IPS DF 19.7 (cell line): ENCODE measurements around the gene ABCF3.
"Not testable (repeated sequence)": the region's sequence is repeated elsewhere in the genome, so short reads cannot be mapped to it uniquely, and the experiment has no call there.

Experiments
- DNase-seq: peaks from one replicate; pipeline ENCODE4 v3.0.0-alpha.2; 2013; ENCODE audit warnings: low read depth, low spot score

Gene ABCF3, protein sequence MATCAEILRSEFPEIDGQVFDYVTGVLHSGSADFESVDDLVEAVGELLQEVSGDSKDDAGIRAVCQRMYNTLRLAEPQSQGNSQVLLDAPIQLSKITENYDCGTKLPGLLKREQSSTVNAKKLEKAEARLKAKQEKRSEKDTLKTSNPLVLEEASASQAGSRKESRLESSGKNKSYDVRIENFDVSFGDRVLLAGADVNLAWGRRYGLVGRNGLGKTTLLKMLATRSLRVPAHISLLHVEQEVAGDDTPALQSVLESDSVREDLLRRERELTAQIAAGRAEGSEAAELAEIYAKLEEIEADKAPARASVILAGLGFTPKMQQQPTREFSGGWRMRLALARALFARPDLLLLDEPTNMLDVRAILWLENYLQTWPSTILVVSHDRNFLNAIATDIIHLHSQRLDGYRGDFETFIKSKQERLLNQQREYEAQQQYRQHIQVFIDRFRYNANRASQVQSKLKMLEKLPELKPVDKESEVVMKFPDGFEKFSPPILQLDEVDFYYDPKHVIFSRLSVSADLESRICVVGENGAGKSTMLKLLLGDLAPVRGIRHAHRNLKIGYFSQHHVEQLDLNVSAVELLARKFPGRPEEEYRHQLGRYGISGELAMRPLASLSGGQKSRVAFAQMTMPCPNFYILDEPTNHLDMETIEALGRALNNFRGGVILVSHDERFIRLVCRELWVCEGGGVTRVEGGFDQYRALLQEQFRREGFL

DNA sequence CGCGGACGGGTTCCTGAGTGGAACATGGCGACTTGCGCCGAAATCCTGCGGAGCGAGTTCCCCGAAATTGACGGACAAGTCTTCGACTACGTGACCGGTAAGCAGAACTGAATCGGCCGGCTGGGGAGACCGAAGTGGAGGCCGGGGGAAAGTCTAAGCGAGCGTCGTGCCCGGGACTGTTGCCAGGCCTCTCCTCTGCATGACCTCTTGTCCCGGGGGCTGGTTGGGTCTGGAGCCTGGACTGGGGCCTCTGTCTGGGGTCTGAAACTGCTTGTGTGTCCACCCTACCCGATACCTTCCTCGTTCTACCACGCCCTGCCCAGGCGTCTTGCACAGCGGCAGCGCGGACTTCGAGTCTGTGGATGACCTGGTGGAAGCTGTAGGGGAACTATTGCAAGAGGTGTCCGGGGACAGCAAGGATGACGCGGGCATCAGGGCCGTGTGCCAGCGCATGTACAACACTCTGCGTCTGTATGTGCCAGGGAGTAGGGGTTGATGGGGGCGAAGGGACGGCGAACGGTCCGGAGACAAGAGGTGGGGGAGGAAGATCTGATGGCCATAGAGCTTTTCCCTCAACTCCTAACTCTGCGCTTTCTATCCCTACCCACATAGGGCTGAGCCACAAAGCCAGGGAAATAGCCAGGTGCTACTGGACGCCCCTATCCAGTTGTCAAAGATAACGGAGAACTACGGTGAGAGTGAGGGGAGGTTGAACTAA is at the start of gene ABCF3:
ABCF3 (plus strand) TSS at position 16 of the 718 bp plus-strand sequence; CDS start at position 25, 9 bp downstream.
- DNase-seq = no peak

DNA sequence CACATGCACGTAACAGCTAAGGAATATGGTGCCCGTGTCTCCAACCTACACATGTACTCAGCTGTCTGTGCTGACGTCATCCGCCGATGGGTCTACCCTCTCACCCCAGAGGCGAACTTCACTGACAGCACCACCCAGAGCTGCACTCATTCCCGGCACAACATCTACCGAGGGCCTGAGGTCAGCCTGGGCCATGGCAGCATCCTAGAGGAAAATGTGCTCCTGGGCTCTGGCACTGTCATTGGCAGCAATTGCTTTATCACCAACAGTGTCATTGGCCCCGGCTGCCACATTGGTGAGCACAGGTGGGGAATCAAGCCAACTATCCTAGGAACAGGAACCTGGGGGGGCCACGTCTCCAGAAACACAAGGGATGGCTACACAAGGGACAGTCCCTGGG is 45.6 kb upstream of the ABCF3 start:
- no peak for DNase-seq

DNA sequence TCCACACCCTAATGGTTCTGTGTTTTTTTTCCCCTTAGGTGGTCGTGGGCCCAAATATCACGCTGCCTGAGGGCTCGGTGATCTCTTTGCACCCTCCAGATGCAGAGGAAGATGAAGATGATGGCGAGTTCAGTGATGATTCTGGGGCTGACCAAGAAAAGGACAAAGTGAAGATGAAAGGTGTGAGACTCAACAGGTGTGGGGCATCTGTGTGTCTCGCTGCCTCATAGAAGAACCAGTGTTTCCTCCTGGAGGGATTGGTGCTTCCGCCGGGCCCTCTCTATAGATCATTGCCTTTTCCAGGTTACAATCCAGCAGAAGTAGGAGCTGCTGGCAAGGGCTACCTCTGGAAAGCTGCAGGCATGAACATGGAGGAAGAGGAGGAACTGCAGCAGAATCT is 43.8 kb upstream of the ABCF3 start:
- DNase-seq = no peak

DNA sequence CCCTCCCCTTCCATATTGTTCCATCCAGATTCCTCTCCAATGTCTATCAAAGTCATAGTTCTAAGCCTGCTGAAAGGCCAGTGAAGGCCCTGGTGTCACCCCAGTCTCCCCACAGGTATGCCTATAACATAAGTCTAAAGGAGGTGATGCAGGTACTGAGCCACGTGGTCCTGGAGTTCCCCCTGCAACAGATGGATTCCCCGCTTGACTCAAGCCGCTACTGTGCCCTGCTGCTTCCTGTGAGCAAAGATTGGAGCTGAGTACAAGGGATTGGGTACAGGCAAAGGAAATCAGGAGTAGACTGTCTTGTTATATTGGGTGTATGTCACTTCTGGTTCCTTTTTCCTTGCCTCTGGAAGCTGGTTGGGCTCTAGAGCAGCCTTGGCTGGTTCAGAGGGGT is 42.7 kb upstream of the ABCF3 start:
- no peak for DNase-seq

DNA sequence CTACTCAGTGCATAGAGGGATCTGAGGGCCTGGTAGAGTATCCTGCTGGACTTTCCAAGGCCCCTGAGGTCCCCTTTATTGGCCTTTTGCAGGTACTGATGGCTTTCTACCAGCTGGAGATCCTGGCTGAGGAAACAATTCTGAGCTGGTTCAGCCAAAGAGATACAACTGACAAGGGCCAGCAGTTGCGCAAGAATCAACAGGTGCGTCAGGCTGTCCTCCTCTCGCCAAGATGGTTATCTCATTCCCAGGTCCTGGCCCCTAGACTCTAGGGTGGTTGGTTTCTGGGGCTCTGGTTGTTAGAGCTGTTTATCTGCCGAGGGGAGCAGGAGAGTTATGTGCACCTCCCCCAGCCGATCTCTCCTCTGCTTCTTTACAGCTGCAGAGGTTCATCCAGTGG is 41.5 kb upstream of the ABCF3 start:
- no peak for DNase-seq

DNA sequence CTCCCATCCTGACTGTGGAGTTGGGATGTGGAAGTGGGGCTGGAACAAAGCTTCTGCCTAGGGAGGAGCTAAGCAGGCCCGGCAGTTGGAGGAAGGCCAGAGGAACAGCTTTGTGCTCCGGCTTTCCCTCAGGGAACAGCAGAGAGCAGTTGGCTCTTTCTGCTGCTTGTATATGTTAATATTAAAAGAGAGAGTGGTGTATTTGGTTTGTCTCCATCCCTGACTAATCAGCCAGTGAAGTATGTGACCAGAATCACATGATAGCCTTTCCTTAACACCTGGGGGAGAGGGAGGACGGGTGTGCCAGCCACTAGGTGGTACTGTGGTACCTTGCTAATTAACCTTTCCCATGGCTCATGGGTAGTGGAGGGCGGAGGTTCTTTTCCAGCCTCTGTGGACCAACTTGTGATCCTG is 40.9 kb upstream of the ABCF3 start:
- no peak for DNase-seq

DNA sequence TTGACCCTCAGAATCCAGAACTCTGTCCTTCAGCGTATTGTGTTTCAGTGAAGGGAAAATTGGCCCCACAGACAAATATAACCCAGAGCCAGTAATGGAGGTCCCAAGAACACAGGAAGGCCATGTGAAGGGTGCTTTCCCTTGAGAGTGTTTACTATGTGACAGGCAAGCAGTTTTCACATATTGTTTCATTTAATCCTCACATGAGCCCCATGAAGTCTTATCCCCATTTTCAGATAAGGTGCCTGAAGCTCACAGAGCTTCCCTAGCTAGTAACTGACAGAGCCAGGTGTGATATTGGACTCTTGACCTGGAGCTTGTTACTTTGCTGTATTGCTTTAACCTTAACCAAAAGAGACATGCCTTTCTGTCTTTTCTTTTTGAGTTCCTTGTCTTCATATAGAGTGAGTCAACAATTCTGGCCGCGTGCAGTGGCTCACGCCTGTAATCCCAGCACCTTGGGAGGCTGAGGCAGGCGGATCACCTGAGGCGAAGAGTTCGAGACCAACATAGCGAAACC is 40.2 kb upstream of the ABCF3 start:
- no peak for DNase-seq

DNA sequence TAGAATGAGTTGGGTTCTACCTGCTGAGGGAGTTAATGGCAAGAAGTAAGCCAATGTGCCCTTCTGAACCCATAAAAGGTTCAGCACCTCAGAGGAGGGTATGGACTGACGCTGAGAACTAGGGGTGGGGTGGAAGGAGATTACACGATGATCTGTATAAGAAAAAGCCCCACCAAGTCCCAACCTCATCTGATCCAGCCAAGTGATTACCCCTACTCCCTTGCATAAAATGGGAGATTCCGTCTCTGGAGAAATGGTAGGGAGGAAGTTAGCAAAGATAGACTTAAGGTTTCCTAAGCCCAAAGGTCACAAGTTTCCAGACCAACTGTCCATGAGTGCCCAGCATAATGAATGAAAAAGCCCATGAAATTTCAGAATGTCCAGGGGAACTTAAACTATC is 37.9 kb upstream of the ABCF3 start:
- no peak for DNase-seq

DNA sequence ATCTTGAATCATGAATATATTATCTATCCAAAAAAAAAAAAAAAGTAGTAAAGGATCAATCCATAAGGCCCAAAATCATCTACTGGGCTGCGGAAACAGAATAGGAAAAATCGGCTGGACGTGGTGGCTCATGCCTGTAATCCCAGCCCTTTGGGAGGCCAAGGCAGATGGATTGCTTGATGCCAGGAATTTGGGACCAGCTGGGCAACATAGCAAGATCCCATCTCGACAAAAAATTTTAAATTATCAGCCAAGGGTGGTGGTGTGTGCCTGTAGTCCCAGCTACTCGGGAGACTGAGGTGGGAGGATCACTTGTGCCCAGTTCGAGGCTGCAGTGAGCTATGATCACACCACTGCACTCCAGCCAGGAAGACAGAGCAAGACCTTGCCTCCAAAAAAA is 36.9 kb upstream of the ABCF3 start:
- DNase-seq = no peak

DNA sequence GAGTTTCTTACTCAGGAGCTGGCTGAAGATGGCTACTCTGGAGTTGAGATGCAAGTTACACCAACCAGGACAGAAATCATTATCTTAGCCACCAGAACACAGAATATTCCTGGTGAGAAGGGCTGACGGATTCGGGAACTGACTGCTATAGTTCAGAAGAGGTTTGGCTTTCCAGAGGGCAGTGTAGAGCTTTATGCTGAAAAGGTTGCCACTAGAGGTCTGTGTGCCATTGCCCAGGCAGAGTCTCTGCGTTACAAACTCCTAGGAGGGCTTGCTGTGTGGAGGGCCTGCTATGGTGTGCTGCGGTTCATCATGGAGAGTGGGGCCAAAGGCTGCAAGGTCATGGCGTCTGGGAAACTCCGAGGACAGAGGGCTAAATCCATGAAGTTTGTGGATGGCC is 36.2 kb upstream of the ABCF3 start:
- DNase-seq = not testable (repeated sequence)

DNA sequence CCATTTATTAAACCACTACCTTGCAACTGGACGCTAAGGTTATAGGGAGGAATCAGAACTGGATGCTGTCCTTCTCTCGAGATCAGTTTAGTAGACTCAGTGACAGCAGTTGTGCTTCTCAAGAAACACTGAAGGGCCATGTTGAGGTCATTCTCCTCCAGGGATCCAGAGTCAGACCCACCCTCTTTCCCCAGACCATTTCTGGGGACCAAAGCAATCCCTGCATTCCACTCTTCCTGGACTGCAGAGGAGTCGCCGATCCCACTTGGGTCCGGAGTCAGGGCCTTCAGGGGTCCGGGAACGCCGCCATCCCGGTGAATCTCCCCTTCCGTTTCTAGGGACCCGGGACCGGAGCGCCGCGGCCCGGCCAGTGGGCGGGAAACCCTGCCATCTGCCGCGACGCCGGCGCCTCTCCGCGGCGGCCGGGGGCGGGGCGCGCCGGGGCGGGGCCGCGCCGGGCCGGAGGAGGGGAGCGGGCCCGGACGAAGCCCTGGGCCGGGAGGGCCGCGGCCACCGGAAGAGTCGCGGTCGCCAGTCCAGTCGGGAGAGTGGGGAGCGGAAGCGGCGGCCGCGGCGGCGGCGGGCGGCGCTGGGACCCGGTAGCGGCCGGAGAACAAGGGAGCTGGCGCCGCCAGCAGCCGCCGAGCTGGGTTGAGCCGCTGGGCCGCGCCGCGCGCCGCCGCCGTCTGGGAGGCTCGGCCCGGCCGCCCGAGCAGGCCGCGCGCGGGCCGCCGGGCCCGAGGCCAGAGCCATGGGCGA is 30.9 kb upstream of the ABCF3 start, which contains the start of gene DVL3:
DVL3 (plus strand) TSS at position 493 of the 759 bp plus-strand sequence; CDS start at position 752, 259 bp downstream.
- no peak for DNase-seq

DNA sequence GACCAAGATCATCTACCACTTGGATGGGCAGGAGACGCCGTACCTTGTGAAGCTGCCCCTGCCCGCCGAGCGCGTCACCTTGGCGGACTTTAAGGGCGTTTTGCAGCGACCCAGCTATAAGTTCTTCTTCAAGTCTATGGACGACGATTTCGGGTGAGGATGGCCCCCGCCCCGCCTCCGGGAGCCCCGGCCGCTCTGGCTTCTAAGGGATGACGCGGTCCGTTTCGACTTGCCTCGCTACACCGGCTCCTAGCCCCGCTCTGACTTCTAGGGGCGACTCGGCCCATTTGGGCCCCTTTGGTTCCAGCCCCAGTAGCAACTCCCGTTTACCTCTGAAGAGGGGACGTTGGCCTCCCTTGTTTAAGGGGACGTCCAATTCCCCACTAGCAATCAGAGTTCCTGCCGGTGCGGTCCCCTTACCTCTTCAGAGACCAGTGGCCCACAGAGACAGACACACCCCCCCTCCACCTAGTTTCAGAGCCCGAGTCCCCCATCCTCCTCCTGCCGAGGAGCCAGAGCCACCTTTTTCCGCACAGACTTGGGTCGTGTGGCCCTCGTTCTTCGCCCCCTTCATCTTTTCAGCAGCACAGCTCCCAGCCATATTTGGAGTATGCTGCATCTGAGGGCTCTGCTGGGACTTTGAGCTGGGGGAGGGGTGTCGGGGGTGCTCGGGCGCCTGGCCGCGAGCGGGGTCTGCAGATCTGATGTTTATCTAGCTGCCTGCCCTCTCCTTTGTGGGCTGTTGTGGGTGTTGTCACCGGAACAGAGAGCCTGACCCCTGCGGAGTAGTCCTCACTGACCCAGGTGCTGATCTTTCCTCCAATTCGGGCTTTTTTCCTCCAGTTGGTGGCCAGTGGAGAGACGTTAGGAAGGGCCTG is 30.1 kb upstream of the ABCF3 start:
- no peak for DNase-seq

DNA sequence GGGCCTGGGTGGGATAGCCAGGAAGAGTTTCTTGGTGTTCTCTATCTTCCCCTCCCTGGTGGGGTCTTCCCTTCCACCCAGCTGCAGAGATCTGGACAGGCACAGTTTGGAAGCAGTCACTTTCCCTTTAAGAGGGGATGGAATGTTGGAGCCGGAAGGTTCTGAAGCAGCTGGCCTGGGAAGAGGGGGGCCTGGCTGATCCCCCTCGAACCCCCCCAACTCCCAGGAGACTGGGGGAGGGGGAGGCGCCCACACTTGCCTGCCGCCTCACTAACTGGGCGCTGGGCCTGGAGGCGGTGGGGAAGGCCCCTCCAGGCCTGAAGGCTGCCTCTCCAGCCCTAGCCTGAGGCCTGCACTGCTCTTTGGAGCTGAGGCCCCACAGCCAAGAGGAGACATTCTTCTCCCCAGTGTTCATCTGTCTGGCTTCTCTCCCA is 29.5 kb upstream of the ABCF3 start:
- no peak for DNase-seq

DNA sequence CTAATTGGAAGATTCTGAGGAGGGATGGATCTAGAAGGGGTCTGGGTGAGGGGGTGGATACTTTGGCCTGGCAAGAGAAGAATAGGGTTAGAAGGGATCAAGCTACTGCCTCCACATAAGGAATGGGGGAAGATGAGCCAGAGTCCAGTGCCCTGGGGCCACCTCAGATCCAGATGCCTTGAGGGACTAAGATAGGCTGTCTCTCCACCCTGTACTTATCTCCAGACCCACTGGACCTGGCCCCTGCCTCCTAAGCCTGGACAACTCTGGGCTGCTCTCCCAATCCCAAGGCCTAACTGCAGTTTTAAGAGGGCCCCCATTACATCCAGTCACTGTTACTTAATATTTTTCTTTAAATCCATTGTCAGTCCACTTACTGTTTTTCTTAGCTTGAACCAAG is 28.8 kb upstream of the ABCF3 start:
- DNase-seq = no peak

DNA sequence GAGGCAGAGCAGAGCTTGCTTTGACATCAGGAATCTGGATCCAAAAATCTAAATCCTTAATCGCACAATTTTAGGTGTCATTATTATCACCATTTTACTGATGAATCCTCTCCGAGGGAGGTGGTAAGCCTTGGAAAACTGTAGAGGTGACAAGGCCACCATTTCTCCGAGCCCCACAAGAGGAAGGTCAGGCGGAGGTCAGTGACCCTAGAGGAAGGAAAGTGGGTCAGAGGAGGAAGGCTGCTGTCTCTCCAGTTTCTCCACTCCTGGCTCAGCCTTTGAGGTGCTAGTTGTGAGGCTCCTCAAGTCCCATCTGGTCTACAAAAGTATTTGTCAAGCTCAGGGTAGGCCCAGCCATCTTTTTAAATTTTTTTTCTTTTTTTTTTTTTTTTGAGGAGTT is 27.6 kb upstream of the ABCF3 start:
- DNase-seq = no peak

DNA sequence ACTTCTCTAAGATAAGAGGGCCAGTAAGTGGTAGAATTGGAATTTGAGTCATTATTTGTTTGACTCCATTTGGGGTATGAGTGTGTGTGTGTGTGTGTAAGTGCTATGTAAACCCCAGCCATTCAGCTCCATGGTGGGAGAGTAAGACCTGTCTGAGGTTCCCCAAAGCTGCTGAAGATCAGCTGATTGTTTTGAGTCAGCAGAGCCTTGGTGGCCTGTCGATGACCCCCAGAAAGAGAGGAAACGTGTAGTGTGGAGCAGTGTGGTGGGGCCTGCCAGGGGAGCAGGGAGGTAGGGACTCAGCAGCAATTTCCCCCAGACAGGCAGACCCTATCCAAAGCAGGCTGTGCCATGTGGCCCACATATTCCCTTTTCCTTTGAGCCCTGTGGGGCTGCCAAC is 25.5 kb upstream of the ABCF3 start:
- DNase-seq = no peak

DNA sequence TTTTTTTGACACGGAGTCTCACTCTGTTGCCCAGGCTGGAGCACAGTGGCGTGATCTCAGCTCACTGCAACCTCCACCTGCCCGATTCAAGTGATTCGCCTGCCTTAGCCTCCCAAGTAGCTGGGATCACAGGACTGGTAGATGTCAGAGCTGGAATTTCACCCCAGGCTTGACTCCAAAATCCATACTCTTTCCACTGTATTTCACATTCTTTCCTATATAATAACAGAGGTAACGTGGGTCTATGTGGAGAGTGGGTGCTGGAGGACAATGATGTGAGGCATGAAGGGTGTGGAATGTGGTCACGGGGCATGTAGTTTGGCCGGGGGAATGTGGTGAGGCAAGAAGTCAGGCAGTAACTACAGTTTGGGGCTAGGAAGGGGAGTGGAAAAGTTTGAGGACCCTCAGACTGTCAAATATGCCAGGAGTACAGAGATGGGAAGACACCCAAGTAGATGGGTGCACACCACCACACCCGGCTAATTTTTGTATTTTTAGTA is 23.4 kb upstream of the ABCF3 start:
- not testable (repeated sequence) for DNase-seq

DNA sequence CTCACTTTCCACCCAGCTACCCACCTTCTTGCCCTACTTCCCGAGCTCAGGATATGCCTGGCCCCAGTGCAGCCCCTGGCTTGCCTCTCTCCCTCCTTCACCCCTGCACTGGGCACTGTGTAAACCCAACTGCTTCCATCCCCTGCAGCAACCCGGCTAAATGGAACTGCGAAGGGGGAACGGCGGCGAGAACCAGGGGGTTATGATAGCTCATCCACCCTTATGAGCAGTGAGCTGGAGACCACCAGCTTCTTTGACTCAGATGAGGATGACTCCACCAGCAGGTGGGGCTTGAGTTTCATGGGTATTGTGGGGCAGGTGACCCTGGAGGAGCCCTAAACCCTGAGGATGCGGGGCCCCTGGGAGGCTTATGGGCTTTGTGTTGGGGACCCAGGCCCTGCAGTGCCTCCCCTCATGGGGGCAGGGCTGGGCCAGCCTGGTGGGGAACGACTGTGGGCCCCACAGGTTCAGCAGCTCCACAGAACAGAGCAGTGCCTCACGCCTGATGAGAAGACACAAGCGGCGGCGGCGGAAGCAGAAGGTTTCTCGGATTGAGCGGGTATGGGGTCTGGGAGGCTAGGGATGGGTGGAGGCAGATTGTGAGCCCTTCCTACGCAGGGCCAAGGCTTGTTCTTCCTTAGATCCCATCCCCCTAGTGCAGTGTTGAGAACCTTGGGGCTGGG is 21.2 kb upstream of the ABCF3 start:
- DNase-seq = no peak

DNA sequence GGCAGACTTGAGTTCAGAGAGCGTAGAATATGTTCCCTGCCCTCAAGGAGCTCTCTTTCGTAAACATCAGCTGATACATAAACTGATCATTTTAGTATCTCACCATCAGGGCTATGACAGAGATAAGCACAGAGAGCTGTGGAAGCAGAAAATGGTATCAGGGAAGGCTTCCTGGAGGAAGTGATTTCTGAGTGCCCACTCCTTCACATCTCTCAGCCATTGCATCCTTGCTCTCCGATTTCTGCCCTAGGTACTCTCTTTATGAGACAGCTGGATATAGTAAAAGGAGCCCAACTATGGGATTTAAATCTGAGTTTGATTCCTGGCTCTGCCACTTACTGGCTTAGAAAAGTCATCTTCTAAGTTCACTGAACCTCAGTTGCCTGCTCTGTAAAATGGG is 20.5 kb upstream of the ABCF3 start:
- DNase-seq = no peak

DNA sequence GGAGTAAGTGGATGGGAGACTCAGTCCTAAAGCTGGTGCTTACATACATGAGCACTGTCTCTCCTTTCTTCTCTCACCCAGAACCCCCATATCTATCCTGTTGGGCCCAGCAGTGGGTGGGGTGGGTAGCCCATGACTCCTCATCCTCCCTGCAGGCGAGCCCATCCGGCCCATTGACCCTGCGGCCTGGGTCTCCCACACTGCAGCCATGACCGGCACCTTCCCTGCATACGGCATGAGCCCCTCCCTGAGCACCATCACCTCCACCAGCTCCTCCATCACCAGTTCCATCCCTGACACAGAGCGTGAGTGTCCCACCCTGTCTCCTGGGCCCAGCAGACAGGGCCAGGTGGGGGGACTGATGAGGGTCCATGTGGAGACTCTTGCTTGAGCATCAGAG is 19.3 kb upstream of the ABCF3 start:
- DNase-seq = no peak
